Spleen (tissue), 7 donors: ENCODE results near the gene UGT1A5.

Experiments
- POLR2A ChIP-seq, 3 donors: fragments of 450-650 bp; IDR thresholded peaks; one replicate each; pipeline ENCODE4 v1.5.1; 2017; ENCODE audit warnings: antibody characterized with exemption in 3 of 3, mild to moderate bottlenecking in 1 of 3
- TF ChIP-seq, protein P1 (sequence below), 11 experiments: fragments of 200-600 bp in 7 of 11; fragments of 450-650 bp in 4 of 11; sonication (generic) in 4 of 11; IDR thresholded peaks in 8 of 11; conservative IDR thresholded peaks in 3 of 11; 1 replicate in 7 of 11; 2 replicates in 4 of 11; pipeline versions ENCODE4 v1.4.0 to v1.8.0; 2016 to 2021; ENCODE audit warnings: antibody characterized with exemption in 11 of 11, inconsistent platforms in 4 of 11, mild to moderate bottlenecking in 1 of 11
- donor health status: DM: no; HTN: no; CAD: no; lungs with moderate emphysema.
- donor health status: DM: no; HTN: no; CAD: no.
- donor health status: DM: no; HTN: no; CAD: no.

DNA sequence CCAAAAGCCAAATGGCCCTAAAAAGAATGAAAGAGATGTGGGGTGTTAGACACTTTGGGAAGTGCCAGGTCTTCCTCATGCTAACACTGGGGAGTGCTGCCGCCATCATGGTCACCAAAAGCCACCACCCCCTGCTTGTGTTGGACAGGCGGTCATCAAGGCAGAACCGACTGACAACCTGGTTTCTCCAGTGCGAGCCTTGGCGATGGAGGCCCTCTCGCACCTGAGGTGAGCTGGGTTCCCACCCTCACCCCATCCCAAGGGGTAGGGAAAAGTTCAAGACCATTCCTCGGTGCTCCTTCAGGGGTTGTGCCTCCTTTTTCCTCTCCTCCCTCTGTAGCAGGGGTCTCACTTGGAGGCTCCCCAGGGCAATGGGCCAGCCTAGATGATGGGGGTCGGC lies 99.0 kb downstream of the UGT1A5 start:
- TF ChIP-seq POLR2A (IDR thresholded peaks at IDR 0.05), result no peak
- TF ChIP-seq, protein P1, sequence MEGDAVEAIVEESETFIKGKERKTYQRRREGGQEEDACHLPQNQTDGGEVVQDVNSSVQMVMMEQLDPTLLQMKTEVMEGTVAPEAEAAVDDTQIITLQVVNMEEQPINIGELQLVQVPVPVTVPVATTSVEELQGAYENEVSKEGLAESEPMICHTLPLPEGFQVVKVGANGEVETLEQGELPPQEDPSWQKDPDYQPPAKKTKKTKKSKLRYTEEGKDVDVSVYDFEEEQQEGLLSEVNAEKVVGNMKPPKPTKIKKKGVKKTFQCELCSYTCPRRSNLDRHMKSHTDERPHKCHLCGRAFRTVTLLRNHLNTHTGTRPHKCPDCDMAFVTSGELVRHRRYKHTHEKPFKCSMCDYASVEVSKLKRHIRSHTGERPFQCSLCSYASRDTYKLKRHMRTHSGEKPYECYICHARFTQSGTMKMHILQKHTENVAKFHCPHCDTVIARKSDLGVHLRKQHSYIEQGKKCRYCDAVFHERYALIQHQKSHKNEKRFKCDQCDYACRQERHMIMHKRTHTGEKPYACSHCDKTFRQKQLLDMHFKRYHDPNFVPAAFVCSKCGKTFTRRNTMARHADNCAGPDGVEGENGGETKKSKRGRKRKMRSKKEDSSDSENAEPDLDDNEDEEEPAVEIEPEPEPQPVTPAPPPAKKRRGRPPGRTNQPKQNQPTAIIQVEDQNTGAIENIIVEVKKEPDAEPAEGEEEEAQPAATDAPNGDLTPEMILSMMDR (IDR thresholded peaks at IDR 0.05 in 8 of 11, conservative IDR thresholded peaks at IDR 0.05 in 3 of 11), result no peak
